DMS79 (cell line): ENCODE measurements around the gene SPRN.
"Not testable (repeated sequence)": the region's sequence is repeated elsewhere in the genome, so short reads cannot be mapped to it uniquely, and the experiment has no call there.

Source experiments
- DNase-seq: peaks from one replicate; lab custom pipeline; 2025; lab: John Stamatoyannopoulos, UW

The SPRN gene

DNA sequence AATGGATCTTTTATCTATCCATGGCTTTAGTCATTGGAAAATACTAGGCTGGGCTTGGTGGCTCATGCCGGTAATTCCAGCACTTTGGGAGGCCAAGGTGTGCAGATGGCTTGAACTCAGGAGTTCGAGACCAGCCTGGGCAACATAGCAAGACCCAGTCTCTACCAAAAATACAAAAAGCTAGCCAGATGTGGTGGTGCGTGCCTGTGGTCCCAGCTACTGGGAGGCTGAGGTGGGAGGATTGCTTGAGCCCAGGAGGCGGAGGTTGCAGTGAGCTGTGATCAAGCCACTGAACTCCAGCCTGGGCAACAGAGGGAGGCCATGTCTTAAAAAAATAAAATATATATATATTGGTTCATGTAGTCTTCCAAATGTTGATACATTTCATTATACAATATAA is 37.5 kb downstream of the SPRN start:
- not testable (repeated sequence) for DNase-seq

DNA sequence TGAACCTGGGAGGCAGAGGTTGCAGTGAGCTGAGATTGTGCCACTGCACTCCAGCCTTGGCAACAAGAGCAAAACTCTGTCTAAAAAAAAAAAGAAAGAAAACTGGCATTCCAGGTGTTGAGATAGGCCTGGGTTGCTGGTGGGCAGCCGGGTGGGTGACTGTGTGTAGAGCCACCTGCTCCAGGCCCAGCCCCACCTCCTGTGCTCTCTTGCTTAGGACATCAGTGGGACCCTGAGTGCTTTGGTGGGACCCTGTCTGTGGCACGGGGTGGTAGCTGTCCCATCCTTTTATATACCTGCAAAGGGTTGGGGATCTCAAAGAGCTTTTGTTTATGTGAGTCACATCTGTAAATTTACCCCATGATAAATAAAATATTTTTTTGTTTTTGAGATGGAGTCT is 39.2 kb downstream of the SPRN start:
- DNase-seq, result no peak

- DNase-seq, result no peak
Measured at GRCh38 chr10:133384071-133384470, 40.4 kb downstream of the SPRN start.

DNA sequence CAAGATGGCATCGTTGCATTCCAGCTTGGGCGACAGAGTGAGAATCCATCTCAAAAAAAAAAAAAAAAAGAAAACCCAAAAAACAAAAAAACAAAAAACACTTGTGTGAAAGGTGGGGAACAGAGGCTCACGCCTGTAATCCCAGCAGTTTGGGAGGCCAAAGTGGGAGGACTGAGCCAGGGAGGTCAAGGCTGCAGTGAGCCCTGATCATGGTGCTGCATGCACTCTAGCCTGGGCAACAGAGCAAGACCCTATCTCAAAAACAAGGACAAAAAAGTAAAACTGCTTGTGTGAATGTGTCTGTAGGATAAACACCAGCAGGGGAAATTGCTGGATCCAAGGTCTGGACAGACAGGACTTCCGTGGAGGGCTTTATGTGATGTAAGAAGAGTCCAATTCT is 40.9 kb downstream of the SPRN start:
- no peak for DNase-seq

DNA sequence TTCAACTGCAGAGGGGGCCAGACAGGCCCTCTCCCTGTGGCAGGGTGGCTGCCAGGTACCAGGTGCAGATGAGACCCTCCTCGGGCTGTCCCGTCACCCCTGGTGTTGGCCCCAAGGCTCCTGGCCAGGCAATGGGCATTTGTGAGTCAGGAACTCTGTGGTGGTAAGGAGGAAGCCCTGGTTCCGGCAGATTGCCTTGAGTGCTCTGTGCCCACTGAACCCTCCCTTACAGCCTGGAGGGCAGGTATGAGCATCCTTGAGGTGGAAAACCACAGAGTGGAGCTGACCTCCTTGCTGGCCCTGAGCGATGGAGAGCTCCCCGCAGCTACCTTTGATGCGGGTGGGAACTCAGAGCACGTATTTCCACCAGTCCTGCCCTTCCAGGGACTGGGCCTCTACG is 43.4 kb downstream of the SPRN start:
- DNase-seq, result no peak

GRCh38 chr10:133379801-133380666 is 44.4 kb downstream of the SPRN start:
- no peak for DNase-seq

DNA sequence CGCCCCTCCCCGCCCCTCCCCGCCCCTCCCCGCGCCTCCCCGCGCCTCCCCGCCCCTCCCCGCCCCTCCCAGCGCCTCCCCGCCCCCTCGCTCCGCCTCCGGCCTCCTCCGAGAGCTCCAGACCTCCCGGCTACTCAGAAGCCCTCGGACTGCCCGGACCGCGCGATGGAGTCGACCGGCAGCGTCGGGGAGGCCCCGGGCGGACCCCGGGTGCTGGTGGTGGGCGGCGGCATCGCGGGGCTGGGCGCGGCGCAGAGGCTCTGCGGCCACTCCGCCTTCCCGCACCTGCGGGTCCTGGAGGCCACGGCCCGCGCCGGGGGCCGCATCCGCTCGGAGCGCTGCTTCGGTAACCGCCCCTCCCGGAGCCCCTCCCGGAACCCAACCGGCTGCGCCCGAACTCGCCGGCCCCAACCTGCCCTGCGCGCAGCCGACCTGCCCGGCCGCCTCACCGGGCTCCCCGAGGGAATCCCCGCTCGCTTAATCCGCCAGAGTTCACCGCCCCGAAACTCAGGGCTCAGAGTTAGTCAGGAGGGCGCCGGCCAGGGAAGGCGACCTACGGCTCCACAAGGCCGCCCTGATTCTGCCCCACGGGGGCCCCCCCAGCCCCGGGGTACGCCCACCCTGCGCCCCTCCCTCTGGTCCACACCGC is 45.1 kb downstream of the SPRN start, which contains the start of gene PAOX:
TSS of gene PAOX (plus strand) at position 111 of the 649 bp plus-strand sequence. CDS start at position 166, 55 bp downstream.
- no peak for DNase-seq

DNA sequence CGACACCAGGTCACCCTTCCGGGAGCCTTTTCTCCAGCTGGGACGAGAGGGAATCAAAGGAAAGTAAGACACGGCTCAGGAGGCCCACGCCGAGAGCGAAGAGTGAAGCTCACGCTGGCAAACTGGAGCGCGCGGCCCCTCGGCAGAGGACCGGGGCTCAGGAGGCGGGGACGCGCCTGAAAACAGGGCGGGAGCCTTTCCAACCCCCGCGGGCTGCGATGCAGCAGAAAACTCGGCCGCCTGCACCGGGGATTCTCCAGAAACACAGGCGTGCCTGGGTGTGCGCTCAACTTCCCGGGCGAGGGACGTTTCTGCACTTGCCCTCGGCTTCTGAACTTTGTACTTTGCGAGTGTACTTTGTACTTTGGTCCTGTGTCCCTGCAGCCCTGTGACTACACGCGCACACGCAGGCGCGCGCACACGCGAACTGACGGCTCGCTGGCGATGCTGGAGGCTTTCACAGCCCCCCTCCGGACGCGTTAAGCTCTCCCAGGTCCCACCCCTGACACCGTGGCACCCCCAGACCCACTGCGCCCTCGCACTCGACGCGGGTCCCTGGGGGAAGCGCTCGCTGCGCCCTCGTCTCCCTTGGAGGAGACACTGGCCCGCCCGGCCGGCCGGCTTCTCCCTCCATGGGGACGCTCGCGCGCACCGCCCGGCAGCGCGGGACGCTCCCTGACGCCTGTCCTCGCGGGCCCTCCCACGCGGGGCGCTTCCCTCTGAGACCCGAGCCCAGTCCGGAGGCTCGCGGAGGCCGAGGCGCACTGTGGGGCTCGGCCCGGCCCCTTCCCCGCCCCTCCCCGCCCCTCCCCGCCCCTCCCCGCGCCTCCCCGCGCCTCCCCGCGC is 46.0 kb downstream of the SPRN start:
- DNase-seq, result no peak

- no peak for DNase-seq
Measured at GRCh38 chr10:133377818-133378250, 46.6 kb downstream of the SPRN start.

DNA sequence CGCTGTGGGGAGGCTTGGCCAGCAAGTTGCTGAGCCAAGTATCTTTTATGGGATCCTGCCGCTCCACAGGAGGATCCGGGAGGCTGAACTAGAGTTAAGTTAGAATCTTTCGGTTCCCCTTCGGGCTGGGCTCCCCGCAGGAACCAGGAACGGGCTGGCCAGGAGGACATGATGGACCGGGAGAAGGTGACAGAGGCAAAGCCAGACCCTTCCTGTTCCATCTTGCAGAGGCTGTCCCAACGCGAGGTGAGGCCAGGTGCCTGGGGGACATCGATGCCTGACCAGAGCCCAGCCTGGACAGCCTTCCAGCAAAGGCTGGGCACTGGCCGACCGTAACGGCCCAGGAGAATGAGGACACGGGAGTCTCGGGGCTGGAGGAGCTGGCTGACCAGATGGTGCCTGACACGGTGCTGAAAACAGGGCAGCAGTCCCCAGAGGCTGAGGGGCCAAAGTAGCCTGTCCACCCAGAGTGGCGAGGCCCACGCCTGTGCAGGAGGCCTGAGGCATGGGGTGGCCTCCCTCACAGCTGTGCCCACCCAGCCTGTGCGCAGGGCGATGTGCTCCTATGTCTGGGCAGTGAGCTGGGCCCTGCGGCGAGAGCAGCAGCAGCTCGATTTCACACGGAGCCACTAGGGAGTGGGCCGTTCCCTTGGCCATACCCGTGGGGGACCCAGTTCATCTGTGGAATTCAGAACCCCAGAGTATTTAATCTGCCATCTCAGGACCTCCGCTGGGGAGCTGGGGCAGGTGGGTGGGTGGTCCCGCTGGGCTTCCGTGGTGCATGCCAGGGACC is 47.2 kb downstream of the SPRN start:
- DNase-seq, result no peak

GRCh38 chr10:133376183-133376582 is 48.2 kb downstream of the SPRN start:
- DNase-seq, result not testable (repeated sequence)

GRCh38 chr10:133375357-133376115 is 48.9 kb downstream of the SPRN start:
- no peak for DNase-seq

DNA sequence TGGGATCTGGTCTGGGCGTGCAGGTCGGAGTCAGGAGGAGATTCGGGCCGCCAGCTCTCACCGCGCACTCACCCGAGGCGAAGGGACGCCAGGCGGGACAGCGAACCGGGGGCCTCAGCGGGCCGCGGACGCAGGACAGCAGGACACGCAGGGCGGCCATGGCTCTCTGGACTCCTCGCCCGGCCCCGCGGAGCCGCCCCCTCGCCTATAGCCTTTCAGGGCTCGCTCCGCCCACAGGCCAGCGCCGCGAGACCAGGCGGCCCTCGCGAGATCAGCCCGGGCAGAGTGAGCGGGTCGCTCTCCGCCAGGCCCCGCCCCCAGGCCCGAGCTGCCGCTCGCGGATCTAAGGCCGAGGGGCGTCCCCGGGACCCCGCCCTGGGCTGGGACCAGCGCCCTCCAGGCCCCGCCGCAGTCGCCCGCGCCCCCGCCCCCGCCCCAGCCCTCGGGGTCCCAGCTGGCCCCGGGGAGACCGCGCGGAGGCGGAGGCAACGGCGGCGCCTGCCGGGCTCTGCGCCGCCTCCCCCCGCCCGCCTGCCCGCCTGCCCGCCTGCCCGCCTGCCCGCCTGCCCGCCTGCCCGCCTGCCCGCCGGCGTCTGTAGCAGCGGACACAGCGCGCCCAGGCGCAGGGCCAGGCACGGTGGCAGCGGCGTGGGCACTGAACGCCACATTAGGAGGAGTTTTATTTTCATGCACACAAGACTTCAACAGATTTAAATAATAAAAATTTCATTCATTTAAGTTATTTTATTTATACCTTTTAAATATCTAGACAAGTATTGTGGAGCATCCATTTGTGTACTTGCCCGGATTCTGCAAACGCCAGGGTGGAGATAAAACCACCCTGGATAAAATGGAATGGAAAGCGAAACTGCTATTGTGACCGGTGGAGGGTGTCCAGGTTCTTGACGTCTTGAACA is 51.0 kb downstream of the SPRN start, which contains the start of gene ECHS1:
TSS of gene ECHS1 (minus strand) at position 181 of the 917 bp plus-strand sequence. CDS start at position 160, 21 bp downstream.
- peak; percentile 56 for DNase-seq

DNA sequence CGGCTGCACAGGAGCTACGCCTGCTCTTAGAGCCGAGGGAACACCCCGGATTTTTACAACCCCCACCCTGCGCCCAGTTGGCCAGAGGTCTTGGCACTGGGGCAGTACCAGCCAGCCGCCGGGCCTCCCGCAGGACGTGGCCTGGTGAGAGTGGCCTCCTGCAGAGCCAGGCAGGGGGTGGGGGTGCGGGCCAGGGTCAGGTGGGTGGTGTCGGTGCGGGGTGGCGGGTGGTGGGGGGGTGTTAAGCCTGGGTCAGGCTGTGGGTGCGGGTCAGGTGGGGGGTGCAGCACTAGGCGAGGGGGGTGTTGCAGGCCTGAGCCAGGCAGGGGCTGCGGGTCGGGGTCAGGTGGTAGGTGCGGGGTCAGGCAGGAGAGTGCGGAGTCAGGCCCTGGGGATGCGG is 51.9 kb downstream of the SPRN start:
- DNase-seq, result no peak
